ENCODE results near the gene DNAJC11. TPM values are rescaled to one million over a fixed set of nuclear protein-coding genes. Genes with fewer than 3 reads are reported as not detected.

DNAJC11 gene
- total RNA-seq, 1 donor from 2014 or later: 70.3 TPM

DNA sequence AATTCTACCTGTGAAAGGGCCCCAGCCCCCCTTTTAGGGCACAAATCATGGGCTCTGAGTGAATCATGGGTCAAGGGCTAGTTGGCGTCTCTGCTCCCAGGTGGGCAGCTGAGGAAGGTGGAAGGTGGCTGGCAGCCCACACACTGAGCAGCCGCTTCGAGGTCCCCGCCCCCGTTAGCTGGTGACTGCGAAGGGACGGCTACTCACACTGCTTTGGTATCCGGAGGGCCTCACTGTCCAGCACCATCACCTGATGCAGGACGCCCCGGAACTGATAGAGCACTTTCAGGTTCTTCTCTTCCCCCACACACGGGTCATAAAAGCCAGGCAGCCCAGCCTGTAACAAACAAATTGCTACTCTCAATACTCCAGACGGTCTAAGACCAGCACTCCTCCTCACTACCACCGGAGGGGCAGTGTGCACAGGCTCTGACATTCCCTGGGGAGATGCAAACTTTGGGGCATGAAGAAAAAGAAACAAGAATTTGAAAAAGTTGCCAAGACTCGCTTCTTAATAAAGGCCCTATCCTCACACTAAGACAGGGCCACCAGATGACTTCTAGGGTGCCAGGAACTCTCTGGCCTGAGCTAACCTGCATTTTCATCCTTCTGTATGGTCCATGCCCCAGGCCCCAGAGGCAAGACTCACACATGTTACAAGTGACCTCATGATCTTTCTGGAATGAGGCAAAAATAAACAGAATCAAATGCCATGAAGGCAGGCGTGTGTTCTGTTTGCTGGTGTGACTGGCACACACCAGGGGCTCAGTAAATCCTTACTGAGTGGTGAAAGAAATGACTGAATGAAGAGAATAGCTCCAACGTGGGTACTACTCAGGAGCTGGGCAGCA lies 65.5 kb downstream of the DNAJC11 start:
- TF ChIP-seq, protein P1, sequence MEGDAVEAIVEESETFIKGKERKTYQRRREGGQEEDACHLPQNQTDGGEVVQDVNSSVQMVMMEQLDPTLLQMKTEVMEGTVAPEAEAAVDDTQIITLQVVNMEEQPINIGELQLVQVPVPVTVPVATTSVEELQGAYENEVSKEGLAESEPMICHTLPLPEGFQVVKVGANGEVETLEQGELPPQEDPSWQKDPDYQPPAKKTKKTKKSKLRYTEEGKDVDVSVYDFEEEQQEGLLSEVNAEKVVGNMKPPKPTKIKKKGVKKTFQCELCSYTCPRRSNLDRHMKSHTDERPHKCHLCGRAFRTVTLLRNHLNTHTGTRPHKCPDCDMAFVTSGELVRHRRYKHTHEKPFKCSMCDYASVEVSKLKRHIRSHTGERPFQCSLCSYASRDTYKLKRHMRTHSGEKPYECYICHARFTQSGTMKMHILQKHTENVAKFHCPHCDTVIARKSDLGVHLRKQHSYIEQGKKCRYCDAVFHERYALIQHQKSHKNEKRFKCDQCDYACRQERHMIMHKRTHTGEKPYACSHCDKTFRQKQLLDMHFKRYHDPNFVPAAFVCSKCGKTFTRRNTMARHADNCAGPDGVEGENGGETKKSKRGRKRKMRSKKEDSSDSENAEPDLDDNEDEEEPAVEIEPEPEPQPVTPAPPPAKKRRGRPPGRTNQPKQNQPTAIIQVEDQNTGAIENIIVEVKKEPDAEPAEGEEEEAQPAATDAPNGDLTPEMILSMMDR (conservative IDR thresholded peaks at IDR 0.05): peak; percentile 19
- no peaks in the 10 kb centered on the region for H3K27me3 Mint-ChIP-seq
- H3K27ac Mint-ChIP-seq: no peak overlapping the region
- H3K4me1 Mint-ChIP-seq (ENCODE audit: unreplicated experiment): no peaks in the 10 kb centered on the region
- H3K36me3 Mint-ChIP-seq: peaks cover 3% of the 10 kb centered on the region
- H3K4me3 Mint-ChIP-seq: no peak overlapping the region
- no peaks in the 10 kb centered on the region for H3K9me3 Mint-ChIP-seq
- no peak for DNase-seq (ENCODE audit: extremely low spot score, unreplicated experiment)

DNA sequence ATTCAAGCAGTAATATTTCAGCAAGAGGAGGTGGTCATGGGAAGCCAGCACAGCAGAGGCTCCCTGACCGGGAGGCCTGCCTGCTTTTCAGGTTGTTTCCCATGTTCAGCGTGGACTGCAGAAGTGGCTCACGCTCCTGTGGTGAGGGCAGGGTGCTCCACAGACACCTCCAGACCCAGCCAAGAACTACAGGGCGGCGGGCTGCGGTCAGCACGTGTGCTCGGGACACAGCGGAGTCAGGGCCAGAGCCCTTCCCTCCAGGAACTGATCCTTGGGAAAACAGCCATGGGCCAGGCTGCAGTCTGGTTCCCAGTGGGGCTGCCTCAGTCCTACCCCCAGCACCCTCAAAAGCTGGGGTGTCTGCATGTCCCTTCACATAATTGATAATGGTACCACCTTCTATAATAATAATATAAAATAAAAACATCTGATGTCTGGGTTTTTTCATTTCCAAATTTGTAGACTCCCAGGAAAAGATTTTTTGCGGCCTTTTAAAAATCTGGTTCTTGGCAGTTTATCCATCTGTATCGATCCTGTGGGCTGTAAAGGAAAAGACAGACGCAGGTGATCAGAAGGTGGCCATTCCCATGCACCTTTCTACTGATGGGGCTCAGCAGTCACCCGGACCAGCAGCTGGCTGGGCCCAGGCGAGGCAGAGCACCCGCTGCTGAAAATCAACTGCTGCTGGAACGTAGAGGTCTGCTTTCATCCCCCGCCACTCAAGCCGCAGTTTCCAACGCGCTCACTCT lies 66.3 kb downstream of the DNAJC11 start:
- Mint-ChIP-seq H3K4me3 (no peak overlapping the region), H3K36me3 (peaks cover 3% of the 10 kb centered on the region), H3K4me1 (ENCODE audit: unreplicated experiment) (no peaks in the 10 kb centered on the region), H3K27ac (no peak overlapping the region), H3K27me3 (no peaks in the 10 kb centered on the region), H3K9me3 (no peaks in the 10 kb centered on the region)
- TF ChIP-seq, protein P1 (conservative IDR thresholded peaks at IDR 0.05): no peak
- no peak for DNase-seq (ENCODE audit: extremely low spot score, unreplicated experiment)

DNA sequence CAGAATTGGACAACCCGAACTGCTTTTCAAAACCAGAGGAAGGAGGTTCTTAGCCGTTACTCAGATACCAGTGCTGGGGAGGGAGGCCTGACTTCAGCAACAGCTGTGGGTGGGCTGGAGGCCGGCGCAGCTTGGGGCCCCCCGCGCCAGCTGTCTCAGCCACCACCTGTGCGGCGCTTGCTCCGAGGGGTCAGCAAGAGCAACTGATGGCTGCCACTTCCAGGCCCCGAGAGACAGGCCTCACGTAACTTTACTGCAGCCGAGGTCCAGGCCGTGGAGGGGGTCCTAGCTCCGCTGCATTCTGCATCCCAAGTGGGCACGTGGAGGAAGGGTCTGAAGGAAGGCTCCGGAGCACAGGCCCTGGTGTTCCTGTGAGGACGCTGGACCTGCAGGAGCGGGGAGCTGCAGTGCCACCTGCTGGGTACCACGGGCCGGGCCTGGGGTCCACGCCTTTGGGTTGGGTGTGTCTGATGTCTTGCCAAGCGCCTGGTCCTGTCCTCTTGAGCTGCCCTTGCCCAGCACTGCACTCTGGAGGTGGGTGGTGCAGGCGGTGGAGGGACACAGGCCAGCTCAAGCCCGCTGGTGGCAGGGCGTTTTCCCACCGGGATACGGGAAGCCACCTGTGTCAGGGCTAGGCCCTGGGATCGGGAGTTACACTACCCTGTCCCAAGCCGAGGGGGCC lies 67.1 kb downstream of the DNAJC11 start:
- Mint-ChIP-seq H3K4me3 (no peak overlapping the region), H3K4me1 (ENCODE audit: unreplicated experiment) (no peaks in the 10 kb centered on the region), H3K27me3 (no peaks in the 10 kb centered on the region), H3K9me3 (no peaks in the 10 kb centered on the region), H3K27ac (no peak overlapping the region), H3K36me3 (peaks cover under 1% of the 10 kb centered on the region)
- TF ChIP-seq, protein P1 (conservative IDR thresholded peaks at IDR 0.05): peak; percentile 62
- DNase-seq (ENCODE audit: extremely low spot score, unreplicated experiment): no peak

DNA sequence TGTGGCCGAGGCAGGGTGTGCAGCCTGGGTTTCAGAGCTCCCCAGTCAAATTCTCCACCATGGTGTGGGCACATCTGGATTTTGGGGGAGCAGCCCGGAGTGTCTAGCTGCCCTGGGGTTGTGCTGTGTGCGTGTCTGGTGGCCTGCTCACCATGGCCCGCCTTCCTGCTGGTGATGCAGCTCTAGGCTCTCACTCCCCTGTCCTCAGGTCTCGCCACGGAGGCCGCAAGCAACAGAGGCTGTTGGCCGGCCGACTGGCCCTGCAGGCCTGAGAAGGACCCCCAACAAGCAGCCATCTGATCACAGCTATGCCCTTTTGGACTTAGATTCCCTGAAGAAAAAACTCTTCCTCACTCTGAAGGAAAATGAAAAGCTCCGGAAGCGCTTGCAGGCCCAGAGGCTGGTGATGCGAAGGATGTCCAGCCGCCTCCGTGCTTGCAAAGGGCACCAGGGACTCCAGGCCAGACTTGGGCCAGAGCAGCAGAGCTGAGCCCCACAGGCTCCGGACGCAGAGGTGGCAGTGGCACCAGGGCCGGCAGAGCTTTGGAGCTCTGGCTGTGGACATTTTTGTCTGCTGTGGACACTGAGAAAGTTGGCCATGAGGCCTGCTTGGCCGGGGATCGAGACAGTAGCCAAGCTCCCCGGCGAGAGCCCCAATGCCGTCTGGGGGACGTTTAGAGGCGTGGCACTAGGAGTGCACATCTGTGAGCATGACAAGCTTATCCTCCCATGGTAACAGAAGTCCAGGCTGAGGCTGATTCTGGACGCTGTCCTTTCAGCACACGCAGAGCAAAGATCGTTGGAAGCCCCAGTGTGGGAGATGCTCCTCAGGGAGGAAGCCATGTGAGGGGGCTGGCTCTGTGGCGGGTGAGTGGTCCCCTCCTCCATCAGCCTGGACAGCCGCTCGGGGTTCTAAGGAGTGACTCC lies 68.8 kb downstream of the DNAJC11 start:
- peaks cover 2% of the 10 kb centered on the region for H3K36me3 Mint-ChIP-seq
- DNase-seq (ENCODE audit: extremely low spot score, unreplicated experiment): no peak
- peaks cover 2% of the 10 kb centered on the region for H3K4me1 Mint-ChIP-seq (ENCODE audit: unreplicated experiment)
- no peaks in the 10 kb centered on the region for H3K27me3 Mint-ChIP-seq
- no peak overlapping the region for H3K27ac Mint-ChIP-seq
- no peaks in the 10 kb centered on the region for H3K9me3 Mint-ChIP-seq
- TF ChIP-seq, protein P1 (conservative IDR thresholded peaks at IDR 0.05): no peak
- no peak overlapping the region for H3K4me3 Mint-ChIP-seq

DNA sequence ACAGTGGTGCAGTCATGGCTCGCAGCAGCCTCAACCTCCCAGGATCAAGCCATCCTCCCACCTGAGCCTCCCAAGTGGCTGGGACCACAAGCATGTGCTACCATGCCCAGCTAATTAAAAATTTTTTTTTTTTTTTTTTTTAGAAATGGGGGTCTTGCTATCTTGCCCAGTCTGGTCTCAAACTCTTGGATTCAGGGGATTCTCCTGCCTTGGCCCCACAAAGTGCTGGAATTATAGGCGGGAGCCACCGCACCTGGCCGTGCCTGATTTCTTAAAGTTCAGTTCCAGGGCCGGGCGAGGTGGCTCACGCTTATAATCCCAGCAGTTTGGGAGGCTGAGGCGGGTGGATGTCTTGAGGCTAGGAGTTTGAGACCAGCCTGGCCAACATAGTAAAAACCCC lies 70.6 kb downstream of the DNAJC11 start:
- peaks cover 5% of the 10 kb centered on the region for H3K4me1 Mint-ChIP-seq (ENCODE audit: unreplicated experiment)
- H3K9me3 Mint-ChIP-seq: no peaks in the 10 kb centered on the region
- no peaks in the 10 kb centered on the region for H3K27me3 Mint-ChIP-seq
- DNase-seq (ENCODE audit: extremely low spot score, unreplicated experiment): no peak
- TF ChIP-seq, protein P1 (conservative IDR thresholded peaks at IDR 0.05): no peak
- H3K36me3 Mint-ChIP-seq: peaks cover 4% of the 10 kb centered on the region
- H3K4me3 Mint-ChIP-seq: no peak overlapping the region
- no peak overlapping the region for H3K27ac Mint-ChIP-seq

Measured in type B pancreatic cell (in vitro differentiated cells).